ENCODE measurements around the gene PSMD6.
A peak's percentile ranks its signal among the peaks of the same experiment; 100 is the strongest.

The PSMD6 gene

DNA sequence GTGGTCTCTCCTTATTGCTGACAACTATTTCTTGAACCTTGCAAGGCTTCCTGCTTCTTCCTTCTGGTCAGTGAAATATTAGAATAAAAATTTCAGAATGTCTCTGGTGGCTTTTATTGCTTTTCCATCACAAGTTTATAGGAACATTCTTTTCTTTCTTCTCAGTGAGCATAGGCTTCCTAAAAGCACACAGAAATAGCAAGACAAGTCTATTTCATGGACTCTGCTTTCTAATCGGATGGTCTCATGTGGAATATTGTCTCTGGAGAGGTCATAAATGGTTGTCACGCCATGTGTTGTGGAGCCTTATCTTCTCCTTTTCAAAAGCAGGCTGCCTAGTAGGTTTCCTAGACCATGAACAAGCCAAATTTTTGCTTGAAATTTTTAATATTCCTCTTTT lies 9.8 kb upstream of the PSMD6 start:
- TF ChIP-seq ZFX (IDR thresholded peaks at IDR 0.05; ENCODE audit: borderline replicate concordance): no peak
- TF ChIP-seq, protein P1, sequence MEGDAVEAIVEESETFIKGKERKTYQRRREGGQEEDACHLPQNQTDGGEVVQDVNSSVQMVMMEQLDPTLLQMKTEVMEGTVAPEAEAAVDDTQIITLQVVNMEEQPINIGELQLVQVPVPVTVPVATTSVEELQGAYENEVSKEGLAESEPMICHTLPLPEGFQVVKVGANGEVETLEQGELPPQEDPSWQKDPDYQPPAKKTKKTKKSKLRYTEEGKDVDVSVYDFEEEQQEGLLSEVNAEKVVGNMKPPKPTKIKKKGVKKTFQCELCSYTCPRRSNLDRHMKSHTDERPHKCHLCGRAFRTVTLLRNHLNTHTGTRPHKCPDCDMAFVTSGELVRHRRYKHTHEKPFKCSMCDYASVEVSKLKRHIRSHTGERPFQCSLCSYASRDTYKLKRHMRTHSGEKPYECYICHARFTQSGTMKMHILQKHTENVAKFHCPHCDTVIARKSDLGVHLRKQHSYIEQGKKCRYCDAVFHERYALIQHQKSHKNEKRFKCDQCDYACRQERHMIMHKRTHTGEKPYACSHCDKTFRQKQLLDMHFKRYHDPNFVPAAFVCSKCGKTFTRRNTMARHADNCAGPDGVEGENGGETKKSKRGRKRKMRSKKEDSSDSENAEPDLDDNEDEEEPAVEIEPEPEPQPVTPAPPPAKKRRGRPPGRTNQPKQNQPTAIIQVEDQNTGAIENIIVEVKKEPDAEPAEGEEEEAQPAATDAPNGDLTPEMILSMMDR (IDR thresholded peaks at IDR 0.05): no peak
- H3K27ac ChIP-seq: no peak overlapping the region

DNA sequence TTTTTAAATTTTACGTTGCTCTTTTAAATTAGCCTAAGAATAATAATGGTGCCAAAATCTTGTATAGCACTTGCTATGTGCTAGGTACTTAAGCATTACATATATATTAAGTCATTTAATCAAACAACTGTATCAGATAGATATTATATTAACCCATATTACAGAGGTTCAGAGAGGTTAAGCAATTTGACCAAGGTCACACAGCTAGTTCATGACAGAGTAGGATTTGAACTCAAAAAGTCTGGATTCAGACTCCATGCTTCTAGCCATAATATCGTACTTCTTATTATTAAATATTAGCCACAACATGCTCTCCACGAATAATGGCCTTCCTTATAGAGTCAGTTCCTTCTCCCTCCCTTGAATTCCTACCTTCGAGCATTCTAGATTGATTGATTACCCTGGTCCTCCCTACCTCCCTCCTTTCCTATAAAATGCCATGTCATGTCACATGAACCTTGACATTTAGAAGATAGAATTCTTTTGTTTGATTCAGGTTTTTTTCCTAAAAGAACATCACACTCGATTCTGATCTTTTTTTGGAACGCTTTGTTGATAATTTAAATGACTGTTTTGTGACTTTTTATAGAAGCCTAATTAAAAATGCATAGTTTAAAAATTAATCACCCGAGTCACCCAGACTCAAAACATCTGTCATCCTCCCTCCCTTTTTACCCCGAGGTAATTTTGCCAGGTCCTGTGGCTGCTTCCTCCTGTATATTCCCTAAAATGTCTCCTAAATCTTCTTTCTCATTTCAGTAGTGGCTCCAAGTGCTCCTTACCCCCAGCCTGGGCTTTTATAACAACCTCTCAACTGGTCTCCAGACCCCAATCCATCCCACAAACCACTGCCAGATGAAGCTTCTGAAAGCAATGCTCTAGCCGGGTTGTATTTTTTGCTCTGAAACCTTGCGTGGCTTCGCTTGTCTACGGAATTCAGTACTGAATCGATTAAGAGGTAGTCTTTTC lies 8.5 kb upstream of the PSMD6 start:
- no peak for TF ChIP-seq ZFX (IDR thresholded peaks at IDR 0.05; ENCODE audit: borderline replicate concordance)
- TF ChIP-seq, protein P1 (IDR thresholded peaks at IDR 0.05): no peak
- H3K27ac ChIP-seq: no peak overlapping the region

DNA sequence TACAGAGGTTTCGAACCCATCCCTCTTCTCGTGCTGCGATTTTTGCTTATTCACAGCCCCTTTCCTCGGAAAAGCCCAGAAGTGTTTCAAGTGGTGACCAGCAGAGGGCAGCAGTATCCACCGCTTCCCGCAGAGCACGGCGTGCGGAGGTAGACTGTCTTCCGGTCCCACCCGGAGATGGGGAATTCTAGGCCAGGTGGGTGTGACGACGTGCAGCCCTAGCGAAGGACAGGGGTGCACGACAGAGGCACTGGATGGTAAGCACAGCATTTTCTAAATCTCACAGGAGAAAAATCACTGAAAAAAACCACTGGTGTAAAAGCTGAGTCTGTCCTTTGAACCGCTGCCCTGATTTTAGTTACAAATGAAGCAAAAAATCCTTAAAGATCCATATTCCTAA lies 7.4 kb upstream of the PSMD6 start:
- TF ChIP-seq, protein P1 (IDR thresholded peaks at IDR 0.05): peak; percentile 89
- no peak for TF ChIP-seq ZFX (IDR thresholded peaks at IDR 0.05; ENCODE audit: borderline replicate concordance)
- no peak overlapping the region for H3K27ac ChIP-seq

DNA sequence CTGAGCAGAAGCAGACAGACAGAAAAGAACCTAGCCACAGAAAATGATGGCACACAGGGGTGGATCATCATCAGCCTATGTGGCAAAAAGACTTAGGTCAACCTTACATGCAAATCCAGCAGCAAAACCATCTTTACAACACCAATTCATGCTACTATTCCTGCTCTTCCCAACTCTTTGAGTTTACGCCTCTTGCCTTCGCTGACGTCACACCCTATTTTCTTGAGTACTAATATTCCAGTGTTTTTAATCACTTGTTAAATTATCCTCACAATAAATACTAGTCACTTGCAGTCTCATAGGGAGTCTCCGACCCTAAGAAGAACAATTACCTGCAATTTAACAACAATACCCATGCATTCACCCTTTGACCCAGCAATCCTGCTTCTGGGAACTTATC lies 6.0 kb upstream of the PSMD6 start:
- TF ChIP-seq, protein P1 (IDR thresholded peaks at IDR 0.05): no peak
- TF ChIP-seq ZFX (IDR thresholded peaks at IDR 0.05; ENCODE audit: borderline replicate concordance): no peak
- no peak overlapping the region for H3K27ac ChIP-seq

- TF ChIP-seq, protein P1 (IDR thresholded peaks at IDR 0.05): no peak
- no peak for TF ChIP-seq ZFX (IDR thresholded peaks at IDR 0.05; ENCODE audit: borderline replicate concordance)
- no peak overlapping the region for H3K27ac ChIP-seq
Measured at GRCh38 chr3:64028754-64029153, 5.5 kb upstream of the PSMD6 start.

- H3K27ac ChIP-seq: no peak overlapping the region
- TF ChIP-seq, protein P1 (IDR thresholded peaks at IDR 0.05): no peak
- TF ChIP-seq ZFX (IDR thresholded peaks at IDR 0.05; ENCODE audit: borderline replicate concordance): no peak
Measured at GRCh38 chr3:64027658-64028057, 4.4 kb upstream of the PSMD6 start.

GRCh38 chr3:64026346-64026745 lies 3.1 kb upstream of the PSMD6 start:
- TF ChIP-seq, protein P1 (IDR thresholded peaks at IDR 0.05): no peak
- no peak for TF ChIP-seq ZFX (IDR thresholded peaks at IDR 0.05; ENCODE audit: borderline replicate concordance)
- no peak overlapping the region for H3K27ac ChIP-seq

Measured in 22Rv1 (cell line).